NCI-H1694 (cell line): ENCODE measurements around the gene C3orf49.

Experiments
- DNase-seq: peaks from one replicate; lab custom pipeline; 2025; lab: John Stamatoyannopoulos, UW

Gene C3orf49

GRCh38 chr3:63851287-63851686 lies 32.2 kb downstream of the C3orf49 start:
- DNase-seq = no peak

GRCh38 chr3:63853106-63853505 lies 34.0 kb downstream of the C3orf49 start:
- DNase-seq = no peak

- DNase-seq = no peak
Measured at GRCh38 chr3:63855333-63855940, 36.3 kb downstream of the C3orf49 start.

GRCh38 chr3:63857311-63857710 lies 38.2 kb downstream of the C3orf49 start:
- DNase-seq = no peak

GRCh38 chr3:63860776-63861175 lies 41.7 kb downstream of the C3orf49 start:
- no peak for DNase-seq

GRCh38 chr3:63861306-63861705 lies 42.2 kb downstream of the C3orf49 start:
- DNase-seq = no peak

- DNase-seq = no peak
Measured at GRCh38 chr3:63862804-63863149, 43.7 kb downstream of the C3orf49 start.

- DNase-seq = no peak
Measured at GRCh38 chr3:63863150-63864007, 44.3 kb downstream of the C3orf49 start, which contains the start of the genes ATXN7 and THOC7. Gene ATXN7 (plus strand): TSS chr3:63863867. CDS start chr3:63912599, 48,732 bp downstream. Gene THOC7 (minus strand): TSS chr3:63863805. CDS start chr3:63863790, 15 bp downstream.

- DNase-seq = no peak
Measured at GRCh38 chr3:63864008-63864964, 45.2 kb downstream of the C3orf49 start.

- no peak for DNase-seq
Measured at GRCh38 chr3:63864965-63865327, 45.8 kb downstream of the C3orf49 start.

GRCh38 chr3:63867225-63867624 lies 48.1 kb downstream of the C3orf49 start:
- DNase-seq = no peak

- DNase-seq = no peak
Measured at GRCh38 chr3:63869940-63870614, 51.0 kb downstream of the C3orf49 start.

GRCh38 chr3:63870615-63871005 lies 51.5 kb downstream of the C3orf49 start:
- DNase-seq = no peak

- DNase-seq = no peak
Measured at GRCh38 chr3:63872135-63872924, 53.2 kb downstream of the C3orf49 start.

GRCh38 chr3:63874769-63875168 lies 55.7 kb downstream of the C3orf49 start:
- DNase-seq = no peak

- no peak for DNase-seq
Measured at GRCh38 chr3:63875510-63875909, 56.4 kb downstream of the C3orf49 start.

GRCh38 chr3:63876260-63876659 lies 57.2 kb downstream of the C3orf49 start:
- DNase-seq = no peak

- no peak for DNase-seq
Measured at GRCh38 chr3:63877737-63878393, 58.8 kb downstream of the C3orf49 start.

GRCh38 chr3:63878394-63879060 lies 59.4 kb downstream of the C3orf49 start:
- DNase-seq = no peak

- DNase-seq = no peak
Measured at GRCh38 chr3:63880653-63881052, 61.6 kb downstream of the C3orf49 start.
